Astrocyte (in vitro differentiated cells and primary cell): ENCODE measurements around the gene TRMU.

Experiments
- CTCF ChIP-seq: IDR thresholded peaks from 2 replicates; pipeline ENCODE4 v1.5.1; 2011; ENCODE audit warnings: low read depth, mild to moderate bottlenecking, inconsistent platforms, low read length, moderate library complexity; ENCODE audit not compliant: insufficient read depth
- EZH2 ChIP-seq: IDR thresholded peaks from 2 replicates; pipeline ENCODE4 v1.6.1; 2012; ENCODE audit warnings: mild to moderate bottlenecking, low read length, inconsistent platforms; ENCODE audit not compliant: insufficient read depth

- no peak for TF ChIP-seq CTCF
- no peak for TF ChIP-seq EZH2
These were observed 23.3 kb downstream of the TRMU start for GRCh38 chr22:46358766-46359165.
